HG03571 (cell line): ENCODE measurements around the gene THAP5.
"Not testable (repeated sequence)": the region's sequence is repeated elsewhere in the genome, so short reads cannot be mapped to it uniquely, and the experiment has no call there.

Experiments
- ATAC-seq: cut with Tn5 transposase; IDR thresholded peaks from one replicate; pipeline ENCODE4 v1.9.1; 2021; ENCODE audit not compliant: unreplicated experiment

THAP5 gene

DNA sequence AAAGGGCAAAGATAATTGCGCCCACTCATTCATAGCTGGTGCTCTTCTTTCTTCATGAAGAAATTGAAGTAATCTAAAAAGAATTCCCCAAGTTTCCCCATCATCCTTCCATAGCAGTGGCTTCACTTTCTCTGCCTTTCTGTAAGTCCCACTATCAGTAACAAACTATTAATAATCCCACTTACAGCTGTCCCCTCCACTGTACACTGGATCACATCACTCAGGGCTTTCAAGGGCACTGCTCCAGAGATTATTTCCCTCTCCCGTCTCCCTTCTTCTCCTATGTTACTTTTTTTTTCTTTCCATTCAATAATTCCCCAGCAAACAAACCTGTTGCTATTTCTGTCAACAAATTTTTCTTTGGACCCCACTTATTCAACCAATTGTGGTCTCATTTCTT lies 16.3 kb upstream of the THAP5 start:
- no peak for ATAC-seq

- no peak for ATAC-seq
These were observed 14.7 kb upstream of the THAP5 start for GRCh38 chr7:108584211-108584610.

GRCh38 chr7:108581655-108582491 lies 12.4 kb upstream of the THAP5 start:
- ATAC-seq: no peak

GRCh38 chr7:108580298-108580697 lies 10.8 kb upstream of the THAP5 start:
- ATAC-seq: no peak

DNA sequence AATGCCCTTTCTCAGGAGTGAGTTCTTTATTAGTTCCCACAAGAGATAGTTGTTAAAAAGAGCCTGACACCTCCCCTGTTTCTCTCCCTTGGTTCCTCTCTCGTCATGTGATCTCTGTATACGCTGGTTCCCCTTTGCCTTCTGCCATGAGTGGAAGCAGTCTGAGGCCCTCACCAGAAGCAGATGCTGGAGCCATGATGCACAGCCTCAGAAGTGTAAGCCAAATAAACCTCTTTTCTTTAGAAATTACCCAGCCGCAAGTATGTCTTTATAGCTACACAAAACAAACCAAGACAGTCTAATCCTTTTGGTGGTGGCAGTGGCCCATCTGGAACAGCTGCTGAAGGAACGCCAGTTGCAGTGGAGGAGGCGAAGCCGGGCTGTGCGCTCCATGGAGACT lies 9.4 kb upstream of the THAP5 start:
- ATAC-seq: no peak

- ATAC-seq: no peak
These were observed 6.6 kb upstream of the THAP5 start for GRCh38 chr7:108576116-108576515.

GRCh38 chr7:108575156-108575555 lies 5.7 kb upstream of the THAP5 start:
- no peak for ATAC-seq

GRCh38 chr7:108572480-108572879 lies 3.0 kb upstream of the THAP5 start:
- ATAC-seq: no peak

- peak; percentile 10 for ATAC-seq
These were observed 745 bp upstream of the THAP5 start for GRCh38 chr7:108570146-108570755.

GRCh38 chr7:108568801-108569380 lies 615 bp downstream of the THAP5 start:
- no peak for ATAC-seq

DNA sequence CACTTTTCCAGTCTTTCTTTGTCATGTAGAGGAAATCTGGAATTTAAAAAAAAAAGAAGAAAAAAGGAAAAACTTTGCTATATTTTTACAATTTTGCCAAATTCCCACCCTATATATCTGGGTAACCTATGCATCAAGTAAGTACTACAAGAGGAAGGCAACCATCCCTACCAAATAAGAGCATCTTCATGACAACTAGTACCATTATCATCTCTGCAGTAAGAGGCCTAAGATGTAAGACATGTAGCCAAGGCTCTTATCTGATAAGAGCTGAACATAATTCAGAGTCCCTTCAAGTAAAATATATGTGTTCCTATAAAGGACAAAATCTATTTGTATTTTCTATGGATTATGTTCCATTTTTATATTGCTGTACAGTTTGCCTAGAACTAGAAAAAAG lies 3.5 kb downstream of the THAP5 start:
- ATAC-seq: no peak

- no peak for ATAC-seq
These were observed 8.4 kb downstream of the THAP5 start for GRCh38 chr7:108561047-108561619.

DNA sequence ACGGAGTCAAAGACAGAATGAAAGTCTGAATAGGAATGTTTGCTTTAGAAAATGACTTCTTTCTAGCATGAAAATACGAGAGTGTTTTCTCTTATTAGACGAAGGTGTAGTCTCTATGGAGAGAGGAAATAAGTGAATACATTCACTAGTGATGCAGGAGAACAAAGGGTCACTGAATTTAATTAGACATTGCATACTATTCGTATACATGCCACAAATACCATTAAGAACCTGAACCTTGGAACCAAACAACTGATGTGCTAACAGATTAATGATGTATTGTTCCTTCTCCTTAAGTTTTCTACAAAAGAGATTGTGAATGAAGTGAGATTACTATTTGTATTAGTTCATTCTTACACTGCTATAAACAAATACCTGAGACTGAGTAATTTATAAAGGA lies 10.3 kb downstream of the THAP5 start:
- ATAC-seq: no peak

- no peak for ATAC-seq
These were observed 11.9 kb downstream of the THAP5 start for GRCh38 chr7:108557617-108558016.

GRCh38 chr7:108557191-108557590 lies 12.3 kb downstream of the THAP5 start:
- ATAC-seq: no peak

GRCh38 chr7:108556665-108557064 lies 12.8 kb downstream of the THAP5 start:
- ATAC-seq: not testable (repeated sequence)

- ATAC-seq: not testable (repeated sequence)
These were observed 21.2 kb downstream of the THAP5 start for GRCh38 chr7:108548141-108548896.

DNA sequence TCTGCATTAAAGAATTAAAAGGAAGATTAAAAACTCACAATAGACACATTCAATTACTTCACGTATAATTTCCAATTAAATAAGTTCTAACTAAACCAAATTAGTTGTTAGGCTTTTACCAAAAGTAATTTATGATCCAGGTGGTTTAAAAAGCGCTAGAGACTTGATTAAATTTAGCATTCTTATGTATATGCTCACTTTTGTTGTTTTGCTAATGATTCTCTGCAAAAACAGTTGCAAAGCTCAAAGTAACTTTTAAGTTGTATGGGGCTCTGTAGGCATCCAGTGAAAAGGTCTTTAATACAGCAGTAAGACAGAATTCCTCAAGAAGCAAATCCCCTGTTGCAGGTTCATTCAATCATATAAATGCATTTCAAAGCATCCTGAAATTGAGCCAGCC lies 28.0 kb downstream of the THAP5 start:
- ATAC-seq: no peak

DNA sequence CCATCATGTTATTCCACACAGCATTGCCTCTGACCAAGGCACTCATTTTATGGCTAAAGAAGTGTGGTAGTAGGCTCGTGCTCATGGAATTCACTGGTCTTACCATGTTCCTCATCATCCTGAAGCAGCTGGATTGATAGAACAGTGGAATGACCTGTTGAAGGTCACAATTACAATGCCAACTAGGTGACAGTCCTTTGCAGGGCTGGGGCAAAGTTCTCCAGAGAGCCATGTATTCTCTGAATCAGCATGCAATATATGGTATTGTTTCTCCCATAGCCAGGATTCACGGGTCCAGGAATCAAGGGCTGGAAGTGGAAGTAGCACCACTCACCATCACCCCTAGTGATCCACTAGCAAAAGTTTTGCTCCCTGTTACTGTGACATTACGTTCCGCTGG lies 30.8 kb downstream of the THAP5 start:
- ATAC-seq: not testable (repeated sequence)

DNA sequence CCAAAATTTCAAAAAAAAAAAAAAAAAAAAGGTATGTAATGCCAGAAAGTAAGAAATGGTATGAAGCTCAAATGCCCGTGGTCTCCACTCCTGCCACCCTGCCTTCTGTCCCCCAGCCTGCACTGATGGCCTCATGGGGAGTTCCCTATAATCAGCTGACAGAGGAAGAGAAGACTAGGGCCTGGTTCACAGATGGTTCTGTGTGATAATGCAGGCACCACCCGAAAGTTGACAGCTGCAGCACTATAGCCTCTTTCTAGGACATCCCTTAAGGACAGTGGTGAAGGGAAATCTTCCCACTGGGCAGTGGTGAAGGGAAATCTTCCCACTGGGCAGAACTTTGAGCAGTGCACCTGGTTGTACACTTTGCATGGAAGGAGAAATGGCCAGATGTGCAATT lies 31.3 kb downstream of the THAP5 start:
- ATAC-seq: not testable (repeated sequence)

- no peak for ATAC-seq
These were observed 32.3 kb downstream of the THAP5 start for GRCh38 chr7:108537229-108537628.
